ENCODE measurements around the gene LGR4. TPM values are rescaled to one million over a fixed set of nuclear protein-coding genes. Genes with fewer than 3 reads are reported as not detected.

Gene LGR4
- total and polyA plus RNA-seq, 2 of the 13 experiments (the other 11 are each of a cell fraction or from before 2014, with no cell fraction given): 42.1 to 68.7 TPM

DNA sequence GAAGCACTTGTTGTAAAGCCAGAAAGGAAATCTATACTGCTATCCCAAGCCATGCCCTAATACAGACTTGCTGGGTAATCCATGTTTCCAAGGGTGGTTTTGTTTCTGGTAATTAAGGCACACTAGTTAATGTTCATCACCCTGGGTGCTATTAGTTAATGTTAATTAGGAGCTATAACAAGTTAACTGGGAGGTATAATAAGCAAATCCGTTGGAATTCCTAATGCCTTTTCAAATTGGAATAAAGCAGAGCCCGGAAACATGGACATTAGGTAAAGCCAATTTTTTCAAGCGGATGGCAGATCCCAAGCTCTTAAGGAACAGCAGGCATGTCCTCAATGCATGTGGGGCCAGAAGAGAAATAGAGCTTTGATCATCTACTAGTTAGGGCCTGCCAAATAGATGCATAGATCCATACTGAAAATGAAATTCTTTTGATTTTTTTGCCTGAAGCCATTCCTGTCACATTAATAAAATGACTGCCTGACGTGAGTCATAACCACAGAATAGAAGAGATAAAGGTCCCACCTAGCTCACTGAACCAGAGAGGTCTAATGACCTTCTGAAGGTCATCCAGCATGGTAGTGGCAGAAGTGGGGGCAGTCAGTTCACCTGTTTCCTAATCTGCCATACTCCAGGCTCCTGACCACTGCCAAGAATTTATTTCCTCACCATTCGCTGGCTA, 81.1 kb downstream of the LGR4 start:
- DNase-seq (ENCODE audit: low spot score) (no peak), ATAC-seq (no peak), FAIRE-seq (no peak)
- ChIA-PET CTCF (ENCODE audit: low intra/inter-chr PET ratio, low total read pairs) (no interaction called here), POLR2A (interaction anchor here (1.3 to 1.9 kb wide), 3 partner anchors 16 to 81 kb away, joined by 3 to 6 read pairs (median 4); partner anchors contain the start of genes CCDC34 and LGR4)
- H3K79me2 ChIP-seq (ENCODE audit: insufficient read depth, low read length): peaks cover 50% of the 10 kb centered on the region
- H3K4me3 ChIP-seq (replicated peaks in 1 of 3; ENCODE audit: insufficient read depth in 1 of 3, low read depth in 2 of 3, low read length in 3 of 3): no peak overlapping the region
- H2AFZ ChIP-seq (ENCODE audit: low read length): no peak overlapping the region
- intact Hi-C loops (cut with micrococcal nuclease; ENCODE audit: unreplicated experiment) (loop anchor here (1.0 to 5.0 kb wide), 2 partner anchors 17 to 209 kb away; no protein-coding TSS in a partner anchor), in situ Hi-C loops (cut with HindIII; ENCODE audit: extremely low pct_ligation_motif_present, low pct_unique_long_range_greater_than_20kb) (no loop called here)
- H3K9ac ChIP-seq (ENCODE audit: insufficient read depth, low read depth, low read length): no peak overlapping the region
- H3K27me3 ChIP-seq (ENCODE audit: control insufficient read depth in 1 of 2, insufficient read depth in 2 of 2, low read length in 2 of 2): no peaks in the 10 kb centered on the region
- H4K20me1 ChIP-seq (ENCODE audit: insufficient read depth, low read length): no peaks in the 10 kb centered on the region
- H3K9me3 ChIP-seq (ENCODE audit: low read length): no peaks in the 10 kb centered on the region
- BruUV-seq (replicated peaks): no TSS peak
- WGBS (ENCODE audit: low lambda C conversion rate): 99% methylated on average over 5 of the region's 5 CpGs
- peaks cover 93% of the 10 kb centered on the region for H3K4me1 ChIP-seq (ENCODE audit: insufficient read depth, low read length)
- peaks cover 3 to 29% of the 10 kb centered on the region in 2 experiments; a peak in 3 of 5 replicates for H3K36me3 ChIP-seq (replicated peaks in 1 of 2; ENCODE audit: control insufficient read depth in 1 of 2, insufficient read depth in 2 of 2, low read length in 2 of 2)
- no peak overlapping the region for H3K4me2 ChIP-seq (ENCODE audit: low read depth, low read length)
- peak overlapping the region; percentile 0 for H3K27ac ChIP-seq (ENCODE audit: extremely low read length, insufficient read depth, low read length)
- TF ChIP-seq ZNF446 (CRISPR knock-in tag; IDR thresholded peaks at IDR 0.05) (no peak), RFX3 (CRISPR knock-in tag; IDR thresholded peaks at IDR 0.05) (no peak), HES4 (CRISPR knock-in tag; IDR thresholded peaks at IDR 0.05; ENCODE audit: borderline replicate concordance) (no peak), JUNB (CRISPR knock-in tag; IDR thresholded peaks at IDR 0.05; ENCODE audit: borderline replicate concordance) (no peak), GATAD1 (CRISPR knock-in tag; IDR thresholded peaks at IDR 0.05) (no peak), SIX4 (CRISPR knock-in tag; IDR thresholded peaks at IDR 0.05) (no peak), TMF1 (CRISPR knock-in tag; IDR thresholded peaks at IDR 0.05; ENCODE audit: low read depth) (no peak), ZSCAN25 (CRISPR knock-in tag; IDR thresholded peaks at IDR 0.05) (no peak), ZNF562 (CRISPR knock-in tag; IDR thresholded peaks at IDR 0.05; ENCODE audit: borderline replicate concordance) (no peak)
- TF ChIP-seq, protein P1, sequence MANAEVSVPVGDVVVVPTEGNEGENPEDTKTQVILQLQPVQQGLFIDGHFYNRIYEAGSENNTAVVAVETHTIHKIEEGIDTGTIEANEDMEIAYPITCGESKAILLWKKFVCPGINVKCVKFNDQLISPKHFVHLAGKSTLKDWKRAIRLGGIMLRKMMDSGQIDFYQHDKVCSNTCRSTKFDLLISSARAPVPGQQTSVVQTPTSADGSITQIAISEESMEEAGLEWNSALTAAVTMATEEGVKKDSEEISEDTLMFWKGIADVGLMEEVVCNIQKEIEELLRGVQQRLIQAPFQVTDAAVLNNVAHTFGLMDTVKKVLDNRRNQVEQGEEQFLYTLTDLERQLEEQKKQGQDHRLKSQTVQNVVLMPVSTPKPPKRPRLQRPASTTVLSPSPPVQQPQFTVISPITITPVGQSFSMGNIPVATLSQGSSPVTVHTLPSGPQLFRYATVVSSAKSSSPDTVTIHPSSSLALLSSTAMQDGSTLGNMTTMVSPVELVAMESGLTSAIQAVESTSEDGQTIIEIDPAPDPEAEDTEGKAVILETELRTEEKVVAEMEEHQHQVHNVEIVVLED (CRISPR knock-in tag; IDR thresholded peaks at IDR 0.05; ENCODE audit: borderline replicate concordance): no peak
- TF ChIP-seq, protein P2, sequence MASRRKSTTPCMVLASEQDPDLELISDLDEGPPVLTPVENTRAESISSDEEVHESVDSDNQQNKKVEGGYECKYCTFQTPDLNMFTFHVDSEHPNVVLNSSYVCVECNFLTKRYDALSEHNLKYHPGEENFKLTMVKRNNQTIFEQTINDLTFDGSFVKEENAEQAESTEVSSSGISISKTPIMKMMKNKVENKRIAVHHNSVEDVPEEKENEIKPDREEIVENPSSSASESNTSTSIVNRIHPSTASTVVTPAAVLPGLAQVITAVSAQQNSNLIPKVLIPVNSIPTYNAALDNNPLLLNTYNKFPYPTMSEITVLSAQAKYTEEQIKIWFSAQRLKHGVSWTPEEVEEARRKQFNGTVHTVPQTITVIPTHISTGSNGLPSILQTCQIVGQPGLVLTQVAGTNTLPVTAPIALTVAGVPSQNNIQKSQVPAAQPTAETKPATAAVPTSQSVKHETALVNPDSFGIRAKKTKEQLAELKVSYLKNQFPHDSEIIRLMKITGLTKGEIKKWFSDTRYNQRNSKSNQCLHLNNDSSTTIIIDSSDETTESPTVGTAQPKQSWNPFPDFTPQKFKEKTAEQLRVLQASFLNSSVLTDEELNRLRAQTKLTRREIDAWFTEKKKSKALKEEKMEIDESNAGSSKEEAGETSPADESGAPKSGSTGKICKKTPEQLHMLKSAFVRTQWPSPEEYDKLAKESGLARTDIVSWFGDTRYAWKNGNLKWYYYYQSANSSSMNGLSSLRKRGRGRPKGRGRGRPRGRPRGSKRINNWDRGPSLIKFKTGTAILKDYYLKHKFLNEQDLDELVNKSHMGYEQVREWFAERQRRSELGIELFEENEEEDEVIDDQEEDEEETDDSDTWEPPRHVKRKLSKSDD (CRISPR knock-in tag; IDR thresholded peaks at IDR 0.05; ENCODE audit: low read depth): no peak
- TF ChIP-seq, protein P3, sequence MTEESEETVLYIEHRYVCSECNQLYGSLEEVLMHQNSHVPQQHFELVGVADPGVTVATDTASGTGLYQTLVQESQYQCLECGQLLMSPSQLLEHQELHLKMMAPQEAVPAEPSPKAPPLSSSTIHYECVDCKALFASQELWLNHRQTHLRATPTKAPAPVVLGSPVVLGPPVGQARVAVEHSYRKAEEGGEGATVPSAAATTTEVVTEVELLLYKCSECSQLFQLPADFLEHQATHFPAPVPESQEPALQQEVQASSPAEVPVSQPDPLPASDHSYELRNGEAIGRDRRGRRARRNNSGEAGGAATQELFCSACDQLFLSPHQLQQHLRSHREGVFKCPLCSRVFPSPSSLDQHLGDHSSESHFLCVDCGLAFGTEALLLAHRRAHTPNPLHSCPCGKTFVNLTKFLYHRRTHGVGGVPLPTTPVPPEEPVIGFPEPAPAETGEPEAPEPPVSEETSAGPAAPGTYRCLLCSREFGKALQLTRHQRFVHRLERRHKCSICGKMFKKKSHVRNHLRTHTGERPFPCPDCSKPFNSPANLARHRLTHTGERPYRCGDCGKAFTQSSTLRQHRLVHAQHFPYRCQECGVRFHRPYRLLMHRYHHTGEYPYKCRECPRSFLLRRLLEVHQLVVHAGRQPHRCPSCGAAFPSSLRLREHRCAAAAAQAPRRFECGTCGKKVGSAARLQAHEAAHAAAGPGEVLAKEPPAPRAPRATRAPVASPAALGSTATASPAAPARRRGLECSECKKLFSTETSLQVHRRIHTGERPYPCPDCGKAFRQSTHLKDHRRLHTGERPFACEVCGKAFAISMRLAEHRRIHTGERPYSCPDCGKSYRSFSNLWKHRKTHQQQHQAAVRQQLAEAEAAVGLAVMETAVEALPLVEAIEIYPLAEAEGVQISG (CRISPR knock-in tag; IDR thresholded peaks at IDR 0.05): no peak
- TF ChIP-seq, protein P4, sequence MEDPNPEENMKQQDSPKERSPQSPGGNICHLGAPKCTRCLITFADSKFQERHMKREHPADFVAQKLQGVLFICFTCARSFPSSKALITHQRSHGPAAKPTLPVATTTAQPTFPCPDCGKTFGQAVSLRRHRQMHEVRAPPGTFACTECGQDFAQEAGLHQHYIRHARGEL (CRISPR knock-in tag; IDR thresholded peaks at IDR 0.05): no peak

Measured in HepG2 (cell line).